ENCODE results near the gene PLCB2.

PLCB2 gene

DNA sequence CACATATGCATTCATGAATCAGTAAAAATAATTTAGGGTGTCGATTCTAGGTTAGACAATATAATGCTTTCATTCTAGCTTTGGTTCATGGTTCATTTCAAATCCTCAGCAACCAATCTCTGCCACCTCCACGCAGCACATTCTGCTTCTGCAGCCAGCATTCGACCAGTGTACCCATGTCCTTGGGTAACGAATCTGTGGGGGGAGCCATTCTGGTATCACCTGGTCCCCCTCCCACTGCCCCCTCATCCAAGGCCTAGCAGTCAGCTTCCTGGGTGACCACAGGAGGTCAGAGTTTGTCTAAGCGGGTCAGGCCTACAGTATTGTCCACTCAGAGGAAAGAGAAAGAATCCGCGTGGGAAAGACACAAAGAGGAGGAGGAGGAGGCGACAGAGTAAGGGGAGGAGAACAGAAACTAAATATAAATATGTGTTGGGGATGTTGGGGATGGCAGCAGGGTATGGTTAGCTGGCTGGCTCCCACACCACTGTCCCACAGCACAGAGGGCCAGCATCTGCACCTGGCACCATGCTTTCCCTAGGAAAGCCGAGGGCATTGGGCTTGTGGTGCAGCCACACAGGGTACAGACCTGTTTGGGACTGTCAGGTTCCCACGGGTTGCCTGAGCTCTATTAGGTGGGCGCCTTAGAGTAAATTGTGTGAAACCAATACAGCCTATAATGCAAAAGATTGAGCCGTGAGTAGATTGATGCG is 56.8 kb downstream of the PLCB2 start:
- Histone ChIP-seq H3K4me3 (no peak overlapping the region), H3K36me3 (ENCODE audit: insufficient read depth, low read length) (no peaks in the 10 kb centered on the region), H3K9me3 (ENCODE audit: low read depth, low read length) (no peaks in the 10 kb centered on the region), H3K27ac (no peak overlapping the region), H3K9ac (ENCODE audit: insufficient read length) (no peak overlapping the region)
- TF ChIP-seq POLR2AphosphoS5 (IDR thresholded peaks at IDR 0.05; ENCODE audit: borderline replicate concordance, low read depth, low read length), result no peak
- TF ChIP-seq FOXP2 (optimal IDR thresholded peaks at IDR 0.05; ENCODE audit: control extremely low read depth, extremely low read length, insufficient read depth), result no peak
- TF ChIP-seq EZH2 (IDR thresholded peaks at IDR 0.05), result no peak
- DNase-seq (ENCODE audit: low read depth, low spot score), result no peak

DNA sequence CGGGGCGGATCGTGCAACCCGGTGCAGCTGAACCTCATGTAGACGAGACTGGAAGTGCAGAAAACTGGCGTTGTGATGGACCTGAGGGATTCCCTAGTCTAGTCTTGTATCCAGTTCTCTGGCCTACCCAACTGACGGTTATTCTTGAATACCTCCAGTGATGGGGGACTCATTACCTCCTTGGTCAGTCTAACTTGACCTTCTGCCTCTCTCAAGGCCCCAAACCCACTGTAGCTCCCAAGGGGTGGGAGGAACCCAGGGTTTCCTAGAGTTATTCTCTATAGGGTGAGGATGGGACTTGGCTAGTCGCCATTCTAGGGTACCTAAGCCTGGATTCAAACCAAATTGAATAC is 57.5 kb downstream of the PLCB2 start:
- Histone ChIP-seq H3K4me3 (no peak overlapping the region), H3K9me3 (ENCODE audit: low read depth, low read length) (no peaks in the 10 kb centered on the region), H3K36me3 (ENCODE audit: insufficient read depth, low read length) (no peaks in the 10 kb centered on the region), H3K9ac (ENCODE audit: insufficient read length) (no peak overlapping the region), H3K27ac (no peak overlapping the region)
- DNase-seq (ENCODE audit: low read depth, low spot score), result no peak
- TF ChIP-seq POLR2AphosphoS5 (IDR thresholded peaks at IDR 0.05; ENCODE audit: borderline replicate concordance, low read depth, low read length) (no peak), FOXP2 (optimal IDR thresholded peaks at IDR 0.05; ENCODE audit: control extremely low read depth, extremely low read length, insufficient read depth) (no peak), EZH2 (IDR thresholded peaks at IDR 0.05) (no peak)

DNA sequence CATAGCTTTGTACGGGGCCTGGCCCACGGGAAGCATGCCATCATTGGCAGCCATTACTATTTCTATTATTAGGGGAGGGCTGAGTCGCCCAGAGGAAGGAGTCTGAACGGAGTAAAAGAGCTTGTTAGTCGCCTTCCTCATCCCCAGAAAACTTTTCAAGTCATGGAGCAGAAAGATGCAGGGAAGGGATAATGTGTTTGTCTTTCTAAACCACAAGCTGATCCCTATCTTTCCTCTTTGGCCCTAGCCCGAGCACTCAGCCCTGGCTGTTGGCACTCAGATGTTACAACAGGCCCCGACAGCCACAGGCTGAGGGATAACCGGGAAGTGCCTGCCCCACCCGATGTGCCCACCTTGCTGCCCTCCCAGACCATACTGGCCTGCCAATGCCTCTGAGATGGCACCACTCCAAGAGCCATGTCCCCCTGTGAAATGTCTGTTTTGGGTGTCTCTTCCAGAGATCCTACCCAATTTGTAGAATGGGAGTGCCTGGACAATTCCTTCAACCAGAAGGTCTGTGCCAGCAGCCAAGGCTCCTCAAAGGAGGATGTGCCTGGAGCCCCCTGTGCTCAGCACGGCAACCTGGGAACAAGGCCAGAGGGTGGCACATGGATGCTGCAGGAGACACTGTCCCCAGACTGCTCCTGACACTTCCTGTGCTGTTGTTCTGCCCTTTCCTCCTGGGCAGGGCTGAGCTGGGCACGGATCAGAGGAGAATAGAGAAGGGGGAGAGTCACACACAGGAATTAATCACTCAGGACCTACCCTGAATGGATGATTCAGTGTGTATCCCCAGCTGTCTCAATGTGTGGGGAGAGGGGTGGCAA is 58.0 kb downstream of the PLCB2 start:
- no peaks in the 10 kb centered on the region for H3K36me3 ChIP-seq (ENCODE audit: insufficient read depth, low read length)
- TF ChIP-seq FOXP2 (optimal IDR thresholded peaks at IDR 0.05; ENCODE audit: control extremely low read depth, extremely low read length, insufficient read depth) (no peak), EZH2 (IDR thresholded peaks at IDR 0.05) (no peak), POLR2AphosphoS5 (IDR thresholded peaks at IDR 0.05; ENCODE audit: borderline replicate concordance, low read depth, low read length) (no peak)
- H3K4me3 ChIP-seq, result no peak overlapping the region
- no peak overlapping the region for H3K27ac ChIP-seq
- H3K9me3 ChIP-seq (ENCODE audit: low read depth, low read length), result no peaks in the 10 kb centered on the region
- H3K9ac ChIP-seq (ENCODE audit: insufficient read length), result no peak overlapping the region
- DNase-seq (ENCODE audit: low read depth, low spot score), result no peak

DNA sequence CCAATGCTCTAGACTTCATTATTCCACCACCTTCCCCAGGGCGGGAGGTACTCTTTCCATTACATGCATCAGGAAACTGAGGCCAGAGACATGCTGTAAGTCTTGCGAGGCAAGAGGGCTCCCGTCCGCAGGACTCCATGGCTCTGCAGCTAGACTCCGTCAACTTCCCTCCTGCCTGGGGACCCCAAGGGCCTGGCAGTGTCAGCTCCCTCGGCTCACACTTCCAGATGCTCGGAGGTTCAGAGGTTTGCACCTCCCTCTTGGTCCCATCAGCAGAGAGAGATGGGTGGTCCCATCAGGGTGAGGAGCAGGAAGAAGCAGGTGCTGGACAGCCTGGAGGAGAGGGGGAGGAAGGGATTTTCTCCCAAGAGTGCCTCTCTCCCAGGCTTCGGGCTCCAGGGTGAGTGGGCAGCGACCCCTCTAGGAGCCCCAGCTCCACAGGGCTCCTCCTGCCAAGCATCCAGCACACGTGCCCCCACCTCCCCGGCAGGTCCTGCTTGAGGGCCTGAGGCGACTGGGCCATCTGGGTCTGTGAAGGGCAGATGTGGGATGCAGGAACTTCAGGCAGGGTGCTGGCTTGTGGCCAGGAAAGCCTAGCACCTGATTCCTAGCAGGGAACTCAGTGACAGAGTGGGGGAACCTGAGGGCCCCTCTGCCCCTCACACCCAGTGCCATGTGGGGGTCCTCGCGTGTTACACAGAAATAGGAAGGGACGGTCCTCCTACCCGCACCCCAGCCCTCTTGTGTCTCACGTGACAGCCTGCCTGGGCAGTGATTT is 59.5 kb downstream of the PLCB2 start:
- no peak overlapping the region for H3K27ac ChIP-seq

DNA sequence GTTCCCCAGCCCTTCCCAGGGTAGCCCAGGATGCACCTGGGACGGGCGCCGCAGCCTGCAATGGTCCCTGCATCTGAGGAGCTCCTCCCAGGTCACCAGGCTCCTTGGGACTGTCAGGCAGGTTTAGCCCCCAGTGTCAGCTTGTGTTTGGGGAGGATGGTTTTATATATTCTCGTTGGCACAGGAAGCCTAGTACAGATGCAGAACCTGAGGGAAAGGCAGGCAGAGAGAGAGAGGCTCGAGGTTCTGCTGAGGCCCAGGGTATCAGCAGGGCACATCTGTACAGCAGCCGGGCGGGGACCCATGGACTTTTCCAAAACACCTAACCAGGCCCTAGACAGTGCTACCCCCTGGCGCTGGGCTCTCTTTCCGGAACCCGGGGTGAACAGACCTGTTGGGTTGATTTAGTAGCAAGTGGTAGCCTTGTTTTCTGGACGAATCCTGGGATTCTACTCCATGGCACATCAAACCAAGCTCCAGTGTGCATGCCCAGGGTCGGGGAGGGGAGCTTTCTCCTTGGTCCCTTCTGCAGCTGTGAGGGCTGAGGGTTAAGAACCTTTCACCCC is 60.2 kb downstream of the PLCB2 start:
- TF ChIP-seq POLR2AphosphoS5 (IDR thresholded peaks at IDR 0.05; ENCODE audit: borderline replicate concordance, low read depth, low read length) (no peak), EZH2 (IDR thresholded peaks at IDR 0.05) (no peak), FOXP2 (optimal IDR thresholded peaks at IDR 0.05; ENCODE audit: control extremely low read depth, extremely low read length, insufficient read depth) (no peak)
- no peaks in the 10 kb centered on the region for H3K36me3 ChIP-seq (ENCODE audit: insufficient read depth, low read length)
- no peak overlapping the region for H3K27ac ChIP-seq
- H3K9ac ChIP-seq (ENCODE audit: insufficient read length), result no peak overlapping the region
- no peak for DNase-seq (ENCODE audit: low read depth, low spot score)
- no peak overlapping the region for H3K4me3 ChIP-seq
- no peaks in the 10 kb centered on the region for H3K9me3 ChIP-seq (ENCODE audit: low read depth, low read length)

More for the DNA sequence above, 59.5 kb downstream of the PLCB2 start:
- TF ChIP-seq POLR2AphosphoS5 (IDR thresholded peaks at IDR 0.05; ENCODE audit: borderline replicate concordance, low read depth, low read length), result no peak
- TF ChIP-seq EZH2 (IDR thresholded peaks at IDR 0.05), result no peak
- no peak for TF ChIP-seq FOXP2 (optimal IDR thresholded peaks at IDR 0.05; ENCODE audit: control extremely low read depth, extremely low read length, insufficient read depth)
- Histone ChIP-seq H3K36me3 (ENCODE audit: insufficient read depth, low read length) (no peaks in the 10 kb centered on the region), H3K9me3 (ENCODE audit: low read depth, low read length) (no peaks in the 10 kb centered on the region), H3K4me3 (no peak overlapping the region), H3K9ac (ENCODE audit: insufficient read length) (no peak overlapping the region)
- no peak for DNase-seq (ENCODE audit: low read depth, low spot score)

DNA sequence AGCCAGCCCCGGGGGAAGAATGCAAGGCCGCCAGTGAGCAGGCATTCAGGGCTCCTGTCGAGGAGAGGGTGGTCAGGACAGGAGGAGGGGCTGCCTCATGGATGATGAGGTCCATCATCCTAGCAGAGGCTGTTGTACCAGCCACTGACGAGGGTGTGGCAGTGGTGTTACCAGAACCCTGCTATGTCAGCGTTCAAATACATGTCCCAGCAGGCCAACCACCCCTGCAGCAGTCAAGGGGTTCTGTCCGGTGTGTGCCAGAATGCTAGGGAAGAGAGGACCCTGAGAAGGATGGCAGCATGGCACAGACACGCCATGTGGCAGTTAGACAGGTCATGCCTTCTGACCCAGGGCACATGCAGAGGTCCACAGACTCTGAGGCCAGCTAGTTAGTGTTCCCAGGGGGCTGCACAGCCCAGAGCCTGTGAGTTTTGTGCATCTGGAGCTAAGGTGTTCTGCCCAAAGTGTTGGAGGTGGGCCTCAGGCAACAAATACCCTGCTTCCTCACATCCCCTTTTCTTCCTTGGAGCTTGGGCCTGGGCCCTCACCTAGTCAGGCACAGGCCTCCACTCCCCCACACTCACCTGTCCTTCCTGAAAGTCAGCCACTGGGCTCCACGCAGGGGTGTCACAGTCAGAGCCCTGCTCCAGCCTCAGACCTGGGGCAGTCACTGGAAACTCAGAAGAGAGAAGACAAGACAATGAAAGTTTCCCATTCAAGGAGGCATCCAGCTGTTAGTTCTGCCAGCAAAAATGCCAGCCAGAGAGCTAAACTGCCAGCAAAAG is 61.0 kb downstream of the PLCB2 start:
- Histone ChIP-seq H3K9me3 (ENCODE audit: low read depth, low read length) (no peaks in the 10 kb centered on the region), H3K36me3 (ENCODE audit: insufficient read depth, low read length) (no peaks in the 10 kb centered on the region), H3K9ac (ENCODE audit: insufficient read length) (no peak overlapping the region), H3K4me3 (no peak overlapping the region), H3K27ac (no peak overlapping the region)
- DNase-seq (ENCODE audit: low read depth, low spot score), result no peak
- TF ChIP-seq POLR2AphosphoS5 (IDR thresholded peaks at IDR 0.05; ENCODE audit: borderline replicate concordance, low read depth, low read length) (no peak), FOXP2 (optimal IDR thresholded peaks at IDR 0.05; ENCODE audit: control extremely low read depth, extremely low read length, insufficient read depth) (no peak), EZH2 (IDR thresholded peaks at IDR 0.05) (no peak)

DNA sequence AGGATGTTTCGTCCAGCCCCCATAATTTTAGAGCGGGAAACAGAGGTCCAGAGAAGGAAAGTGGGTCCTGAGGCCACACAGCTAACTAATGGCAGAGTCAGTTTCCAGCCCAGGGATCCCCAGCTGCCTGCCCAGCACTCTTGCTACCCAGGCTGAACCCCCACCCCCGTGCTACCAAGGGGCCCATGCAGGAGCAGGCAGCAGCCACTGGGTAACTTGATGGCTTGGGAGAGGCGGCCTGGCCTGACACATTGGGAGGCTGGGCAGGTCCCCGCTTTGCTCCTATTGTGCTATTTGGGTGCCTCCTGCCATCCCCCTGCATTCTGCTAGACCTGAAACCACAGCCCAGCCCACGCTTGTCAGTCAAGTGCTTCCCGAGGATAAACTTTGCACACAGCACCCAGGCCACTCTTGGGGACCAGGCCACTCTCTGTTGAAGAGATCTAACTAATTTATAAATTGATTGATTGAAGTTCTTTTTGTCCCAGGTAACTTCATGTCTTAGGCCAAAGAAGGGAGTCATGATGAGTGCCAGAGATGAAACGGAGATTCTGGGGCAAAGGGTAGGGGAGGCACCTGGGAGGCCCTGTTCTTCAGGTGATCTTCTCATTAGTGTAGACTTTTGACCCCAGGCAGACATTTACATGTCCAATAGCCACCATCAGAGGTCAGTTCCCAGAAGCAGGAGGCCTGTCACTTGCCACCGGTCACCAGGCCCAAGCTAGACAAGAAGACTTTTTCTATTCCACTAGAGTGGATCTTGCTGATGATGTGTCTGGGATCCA is 61.9 kb downstream of the PLCB2 start:
- no peak for DNase-seq (ENCODE audit: low read depth, low spot score)
- no peak overlapping the region for H3K27ac ChIP-seq
- TF ChIP-seq FOXP2 (optimal IDR thresholded peaks at IDR 0.05; ENCODE audit: control extremely low read depth, extremely low read length, insufficient read depth), result no peak
- TF ChIP-seq POLR2AphosphoS5 (IDR thresholded peaks at IDR 0.05; ENCODE audit: borderline replicate concordance, low read depth, low read length), result no peak
- no peak for TF ChIP-seq EZH2 (IDR thresholded peaks at IDR 0.05)
- no peak overlapping the region for H3K4me3 ChIP-seq
- no peak overlapping the region for H3K9ac ChIP-seq (ENCODE audit: insufficient read length)
- H3K36me3 ChIP-seq (ENCODE audit: insufficient read depth, low read length), result no peaks in the 10 kb centered on the region
- H3K9me3 ChIP-seq (ENCODE audit: low read depth, low read length), result no peaks in the 10 kb centered on the region
